Measurements from ENCODE around the gene KRT2. TPM values are rescaled to one million over a fixed set of nuclear protein-coding genes. Genes with fewer than 3 reads are reported as not detected.

The KRT2 gene
- polyA plus RNA-seq, 2 of the 4 experiments (the other 2 are of a cell fraction) = 0.09 TPM; not detected in 1

DNA sequence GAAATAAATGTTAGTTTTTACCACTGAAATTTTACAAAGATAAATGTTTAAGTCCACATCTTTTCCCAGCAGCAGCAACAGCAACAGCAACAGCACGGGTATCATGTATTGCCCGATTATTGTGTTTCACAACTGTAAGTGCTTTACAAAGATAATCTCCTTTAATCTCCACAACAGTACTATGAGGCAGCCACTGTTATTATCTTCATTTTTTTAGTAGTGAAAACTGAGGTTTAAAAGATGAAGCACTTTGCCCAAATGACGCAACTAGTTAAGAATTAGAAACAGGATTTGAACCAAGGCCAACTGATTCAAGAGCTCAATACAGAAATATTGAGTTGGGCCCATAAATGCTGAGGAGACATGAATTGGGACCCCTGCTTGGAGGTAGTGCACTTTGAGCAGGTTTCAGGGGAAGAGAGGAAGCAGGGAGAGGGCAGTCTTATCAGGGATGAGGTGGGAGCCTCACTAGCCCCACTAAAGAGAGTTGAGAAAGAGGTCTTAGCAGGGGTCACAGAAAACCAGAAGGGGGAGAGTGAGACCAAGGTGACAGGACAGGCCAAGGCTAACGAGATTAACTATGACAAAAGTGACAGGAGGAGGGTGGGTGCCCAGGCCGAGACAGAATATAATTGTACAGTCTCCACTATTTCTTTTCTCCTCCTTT lies 15.3 kb downstream of the KRT2 start:
- H3K4me3 ChIP-seq = no peak overlapping the region
- CTCF ChIA-PET = no interaction called here
- H3K4me1 ChIP-seq = no peaks in the 10 kb centered on the region
- H3K4me2 ChIP-seq = no peak overlapping the region
- FAIRE-seq (no peak), DNase-seq (ENCODE audit: low read depth in 1 of 2, low spot score in 1 of 2) (no peak), ATAC-seq (no peak)
- H3K9me3 ChIP-seq = no peaks in the 10 kb centered on the region
- TF ChIP-seq FOSL2 (IDR thresholded peaks at IDR 0.05) (no peak), FOSL2 (CRISPR knock-in tag; IDR thresholded peaks at IDR 0.05) (no peak), MAFK (IDR thresholded peaks at IDR 0.05; ENCODE audit: partially characterized antibody) (peak; percentile 14)
- TF ChIP-seq, protein P1, sequence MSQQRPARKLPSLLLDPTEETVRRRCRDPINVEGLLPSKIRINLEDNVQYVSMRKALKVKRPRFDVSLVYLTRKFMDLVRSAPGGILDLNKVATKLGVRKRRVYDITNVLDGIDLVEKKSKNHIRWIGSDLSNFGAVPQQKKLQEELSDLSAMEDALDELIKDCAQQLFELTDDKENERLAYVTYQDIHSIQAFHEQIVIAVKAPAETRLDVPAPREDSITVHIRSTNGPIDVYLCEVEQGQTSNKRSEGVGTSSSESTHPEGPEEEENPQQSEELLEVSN (IDR thresholded peaks at IDR 0.05; ENCODE audit: borderline replicate concordance, low read depth) = no peak
- no peak overlapping the region for H3K27ac ChIP-seq
- POLR2A ChIA-PET = no interaction called here
- WGBS (ENCODE audit: missing lambda C conversion rate) = 71% methylated on average over 5 of the region's 5 CpGs

DNA sequence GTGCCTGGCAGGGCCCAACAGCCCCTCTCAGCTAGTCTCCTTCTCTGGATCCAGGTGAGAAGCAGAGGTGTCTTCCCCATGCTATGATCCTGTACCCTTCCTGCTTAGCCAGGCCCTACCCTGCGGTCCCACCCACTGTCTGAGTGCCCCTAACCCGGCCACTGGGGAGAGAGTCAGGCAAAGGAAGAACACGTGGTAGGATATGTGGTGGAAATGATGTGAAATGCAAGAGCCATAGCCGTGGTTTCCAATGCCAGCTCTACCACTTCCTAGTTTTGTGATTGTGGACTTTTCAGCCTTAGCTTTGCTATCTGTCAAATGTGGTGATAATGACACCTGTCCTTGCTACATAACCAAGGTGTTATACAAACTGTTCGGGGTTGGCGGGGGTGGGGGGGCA lies 15.8 kb downstream of the KRT2 start:
- H3K27ac ChIP-seq = no peak overlapping the region
- H3K9me3 ChIP-seq = no peaks in the 10 kb centered on the region
- 77% methylated on average over 6 of the region's 6 CpGs for WGBS (ENCODE audit: missing lambda C conversion rate)
- no peaks in the 10 kb centered on the region for H3K4me1 ChIP-seq
- no peak for FAIRE-seq
- no peak overlapping the region for H3K4me3 ChIP-seq
- ATAC-seq = no peak
- ChIA-PET CTCF (no interaction called here), POLR2A (no interaction called here)
- H3K4me2 ChIP-seq = no peak overlapping the region
- DNase-seq (ENCODE audit: low read depth in 1 of 2, low spot score in 1 of 2) = no peak
- TF ChIP-seq SMC3 (IDR thresholded peaks at IDR 0.05) (no peak), MAFK (IDR thresholded peaks at IDR 0.05; ENCODE audit: partially characterized antibody) (no peak), BHLHE40 (IDR thresholded peaks at IDR 0.05; ENCODE audit: low read depth, low read length) (no peak), HEYL (CRISPR knock-in tag; IDR thresholded peaks at IDR 0.05) (no peak), FOSB (CRISPR knock-in tag; IDR thresholded peaks at IDR 0.05) (no peak), CHD2 (IDR thresholded peaks at IDR 0.05; ENCODE audit: low read length, partially characterized antibody) (no peak)
- TF ChIP-seq, protein P2, sequence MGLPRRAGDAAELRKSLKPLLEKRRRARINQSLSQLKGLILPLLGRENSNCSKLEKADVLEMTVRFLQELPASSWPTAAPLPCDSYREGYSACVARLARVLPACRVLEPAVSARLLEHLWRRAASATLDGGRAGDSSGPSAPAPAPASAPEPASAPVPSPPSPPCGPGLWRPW (IDR thresholded peaks at IDR 0.05) = no peak
- TF ChIP-seq, protein P3, sequence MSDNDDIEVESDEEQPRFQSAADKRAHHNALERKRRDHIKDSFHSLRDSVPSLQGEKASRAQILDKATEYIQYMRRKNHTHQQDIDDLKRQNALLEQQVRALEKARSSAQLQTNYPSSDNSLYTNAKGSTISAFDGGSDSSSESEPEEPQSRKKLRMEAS (IDR thresholded peaks at IDR 0.05) = no peak

DNA sequence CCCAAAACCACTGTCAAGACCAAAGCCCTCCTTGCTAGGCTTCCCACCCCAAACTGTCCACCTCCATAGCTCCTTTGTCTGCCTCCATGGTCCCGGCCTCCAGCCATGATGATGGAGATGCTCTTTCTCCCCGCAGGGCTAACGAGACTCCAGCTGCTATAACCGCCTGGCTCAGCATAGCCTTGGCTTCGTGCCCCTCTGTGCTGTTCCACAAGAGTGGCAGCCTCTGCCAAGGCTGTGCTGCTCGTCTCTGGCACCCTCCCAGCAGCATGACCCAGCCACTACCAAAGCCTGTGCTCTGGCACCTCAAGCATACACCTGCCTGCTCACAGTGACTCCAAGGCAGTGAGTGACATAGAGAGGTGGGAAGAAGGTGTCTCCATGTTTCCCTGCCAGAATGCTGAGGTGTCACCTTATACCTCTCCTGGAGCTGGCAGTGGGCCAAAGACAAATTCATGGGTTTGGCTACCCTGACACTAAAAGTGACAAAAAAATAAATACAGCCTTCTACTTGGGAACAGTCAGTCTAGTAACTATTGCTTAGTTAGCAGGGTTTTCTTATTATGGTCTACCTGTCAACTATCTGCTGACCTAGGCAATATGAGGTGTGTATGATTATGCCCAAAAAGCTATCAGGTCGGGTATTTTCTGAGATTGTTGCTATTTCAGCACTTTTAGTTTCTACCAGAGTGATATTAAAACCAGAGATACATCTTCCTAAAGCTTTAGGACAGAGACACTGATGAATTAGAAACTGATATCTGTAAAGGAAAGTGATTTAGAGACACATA lies 17.6 kb downstream of the KRT2 start:
- DNase-seq (ENCODE audit: low read depth in 1 of 2, low spot score in 1 of 2) (no peak), FAIRE-seq (no peak), ATAC-seq (no peak)
- ChIA-PET POLR2A (no interaction called here), CTCF (interaction anchor here (1.2 to 1.9 kb wide), 4 partner anchors 8 to 245 kb away, joined by 3 to 5 read pairs (median 4); no protein-coding TSS in a partner anchor)
- Histone ChIP-seq H3K9me3 (no peaks in the 10 kb centered on the region), H3K27ac (no peak overlapping the region), H3K4me3 (no peak overlapping the region), H3K4me1 (no peaks in the 10 kb centered on the region), H3K4me2 (no peak overlapping the region)
- TF ChIP-seq MAFK (IDR thresholded peaks at IDR 0.05; ENCODE audit: partially characterized antibody) (peak; percentile 91), HOXA7 (CRISPR knock-in tag; IDR thresholded peaks at IDR 0.05) (no peak)
- TF ChIP-seq, protein P3 (IDR thresholded peaks at IDR 0.05) = no peak
- WGBS (ENCODE audit: missing lambda C conversion rate) = 40% methylated on average over 5 of the region's 7 CpGs

DNA sequence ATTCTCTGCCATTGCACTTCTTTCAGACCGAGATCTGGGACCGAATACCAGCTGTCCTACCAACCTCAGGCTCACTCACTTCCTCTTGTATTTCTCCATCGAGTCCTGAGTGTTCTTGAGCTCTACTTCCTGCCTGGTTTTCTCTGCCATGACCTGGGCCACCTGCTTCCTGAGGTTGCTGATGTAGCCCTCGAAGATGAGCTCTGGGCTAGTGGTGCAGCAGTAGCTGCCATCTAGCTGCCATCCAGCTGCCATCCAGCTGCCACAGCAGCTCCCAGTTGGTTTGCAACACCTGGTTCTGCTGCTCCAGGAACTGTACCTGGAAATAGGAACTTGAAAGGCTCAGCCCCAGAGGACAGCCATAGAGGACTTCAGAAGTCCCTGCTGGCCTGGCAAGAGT lies 18.6 kb downstream of the KRT2 start:
- Histone ChIP-seq H3K4me2 (no peak overlapping the region), H3K27ac (no peak overlapping the region), H3K9me3 (no peaks in the 10 kb centered on the region), H3K4me1 (no peaks in the 10 kb centered on the region), H3K4me3 (no peak overlapping the region)
- POLR2A ChIA-PET = no interaction called here
- 42% methylated on average over 4 of the region's 4 CpGs for WGBS (ENCODE audit: missing lambda C conversion rate)
- CTCF ChIA-PET = interaction anchor here (0.8 to 1.9 kb wide), 5 partner anchors 9 to 246 kb away, joined by 3 to 5 read pairs (median 3); no protein-coding TSS in a partner anchor
- no peak for ATAC-seq
- no peak for DNase-seq (ENCODE audit: low read depth in 1 of 2, low spot score in 1 of 2)
- no peak for FAIRE-seq
- TF ChIP-seq RNF2 (IDR thresholded peaks at IDR 0.05; ENCODE audit: borderline replicate concordance, low read depth) (no peak), ZSCAN20 (CRISPR knock-in tag; IDR thresholded peaks at IDR 0.05) (no peak), GATA3 (IDR thresholded peaks at IDR 0.05; ENCODE audit: borderline replicate concordance) (no peak), HDAC2 (IDR thresholded peaks at IDR 0.05) (no peak), RARB (CRISPR knock-in tag; IDR thresholded peaks at IDR 0.05) (no peak), CHD2 (IDR thresholded peaks at IDR 0.05; ENCODE audit: low read length, partially characterized antibody) (no peak), SMC3 (IDR thresholded peaks at IDR 0.05) (no peak), HOXB13 (CRISPR knock-in tag; IDR thresholded peaks at IDR 0.05; ENCODE audit: low read depth) (no peak), HEYL (CRISPR knock-in tag; IDR thresholded peaks at IDR 0.05) (no peak)
- TF ChIP-seq, protein P4, sequence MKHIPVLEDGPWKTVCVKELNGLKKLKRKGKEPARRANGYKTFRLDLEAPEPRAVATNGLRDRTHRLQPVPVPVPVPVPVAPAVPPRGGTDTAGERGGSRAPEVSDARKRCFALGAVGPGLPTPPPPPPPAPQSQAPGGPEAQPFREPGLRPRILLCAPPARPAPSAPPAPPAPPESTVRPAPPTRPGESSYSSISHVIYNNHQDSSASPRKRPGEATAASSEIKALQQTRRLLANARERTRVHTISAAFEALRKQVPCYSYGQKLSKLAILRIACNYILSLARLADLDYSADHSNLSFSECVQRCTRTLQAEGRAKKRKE (CRISPR knock-in tag; IDR thresholded peaks at IDR 0.05; ENCODE audit: low read depth) = no peak
- TF ChIP-seq, protein P5, sequence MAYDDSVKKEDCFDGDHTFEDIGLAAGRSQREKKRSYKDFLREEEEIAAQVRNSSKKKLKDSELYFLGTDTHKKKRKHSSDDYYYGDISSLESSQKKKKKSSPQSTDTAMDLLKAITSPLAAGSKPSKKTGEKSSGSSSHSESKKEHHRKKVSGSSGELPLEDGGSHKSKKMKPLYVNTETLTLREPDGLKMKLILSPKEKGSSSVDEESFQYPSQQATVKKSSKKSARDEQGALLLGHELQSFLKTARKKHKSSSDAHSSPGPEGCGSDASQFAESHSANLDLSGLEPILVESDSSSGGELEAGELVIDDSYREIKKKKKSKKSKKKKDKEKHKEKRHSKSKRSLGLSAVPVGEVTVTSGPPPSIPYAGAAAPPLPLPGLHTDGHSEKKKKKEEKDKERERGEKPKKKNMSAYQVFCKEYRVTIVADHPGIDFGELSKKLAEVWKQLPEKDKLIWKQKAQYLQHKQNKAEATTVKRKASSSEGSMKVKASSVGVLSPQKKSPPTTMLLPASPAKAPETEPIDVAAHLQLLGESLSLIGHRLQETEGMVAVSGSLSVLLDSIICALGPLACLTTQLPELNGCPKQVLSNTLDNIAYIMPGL (CRISPR knock-in tag; IDR thresholded peaks at IDR 0.05; ENCODE audit: borderline replicate concordance) = no peak
- TF ChIP-seq, protein P6, sequence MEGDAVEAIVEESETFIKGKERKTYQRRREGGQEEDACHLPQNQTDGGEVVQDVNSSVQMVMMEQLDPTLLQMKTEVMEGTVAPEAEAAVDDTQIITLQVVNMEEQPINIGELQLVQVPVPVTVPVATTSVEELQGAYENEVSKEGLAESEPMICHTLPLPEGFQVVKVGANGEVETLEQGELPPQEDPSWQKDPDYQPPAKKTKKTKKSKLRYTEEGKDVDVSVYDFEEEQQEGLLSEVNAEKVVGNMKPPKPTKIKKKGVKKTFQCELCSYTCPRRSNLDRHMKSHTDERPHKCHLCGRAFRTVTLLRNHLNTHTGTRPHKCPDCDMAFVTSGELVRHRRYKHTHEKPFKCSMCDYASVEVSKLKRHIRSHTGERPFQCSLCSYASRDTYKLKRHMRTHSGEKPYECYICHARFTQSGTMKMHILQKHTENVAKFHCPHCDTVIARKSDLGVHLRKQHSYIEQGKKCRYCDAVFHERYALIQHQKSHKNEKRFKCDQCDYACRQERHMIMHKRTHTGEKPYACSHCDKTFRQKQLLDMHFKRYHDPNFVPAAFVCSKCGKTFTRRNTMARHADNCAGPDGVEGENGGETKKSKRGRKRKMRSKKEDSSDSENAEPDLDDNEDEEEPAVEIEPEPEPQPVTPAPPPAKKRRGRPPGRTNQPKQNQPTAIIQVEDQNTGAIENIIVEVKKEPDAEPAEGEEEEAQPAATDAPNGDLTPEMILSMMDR (IDR thresholded peaks at IDR 0.05) = no peak
